ENCODE results near the gene PKMYT1. TPM values are rescaled to one million over a fixed set of nuclear protein-coding genes. Genes with fewer than 3 reads are reported as not detected.

PKMYT1 gene
- polyA plus RNA-seq, 1 of the 3 experiments (the other 2 are of a cell fraction) = 8.5 TPM

- peaks cover 8 to 27% of the 10 kb centered on the region in 2 experiments; a peak in 3 of 4 replicates for H3K4me1 ChIP-seq (ENCODE audit: control insufficient read depth in 1 of 2, insufficient read depth in 2 of 2, low read depth in 1 of 2, low read length in 1 of 2)
- CTCF ChIA-PET = no interaction called here
- H3K79me2 ChIP-seq (ENCODE audit: insufficient read depth) = peaks cover 10% of the 10 kb centered on the region; the same call in 1 of the 2 replicates
- H3K27me3 ChIP-seq (ENCODE audit: insufficient read depth) = no peaks in the 10 kb centered on the region
- H3K9me2 ChIP-seq = no peaks in the 10 kb centered on the region
- WGBS (ENCODE audit: low lambda C conversion rate) = 91% methylated on average over 17 of the region's 18 CpGs
- H3K4me3 ChIP-seq (ENCODE audit: low read depth in 2 of 2, low read length in 1 of 2) = no peak overlapping the region
- no peak for TF ChIP-seq IRF3 (IDR thresholded peaks at IDR 0.05; ENCODE audit: low read depth, low read length)
- TF ChIP-seq, protein P1, sequence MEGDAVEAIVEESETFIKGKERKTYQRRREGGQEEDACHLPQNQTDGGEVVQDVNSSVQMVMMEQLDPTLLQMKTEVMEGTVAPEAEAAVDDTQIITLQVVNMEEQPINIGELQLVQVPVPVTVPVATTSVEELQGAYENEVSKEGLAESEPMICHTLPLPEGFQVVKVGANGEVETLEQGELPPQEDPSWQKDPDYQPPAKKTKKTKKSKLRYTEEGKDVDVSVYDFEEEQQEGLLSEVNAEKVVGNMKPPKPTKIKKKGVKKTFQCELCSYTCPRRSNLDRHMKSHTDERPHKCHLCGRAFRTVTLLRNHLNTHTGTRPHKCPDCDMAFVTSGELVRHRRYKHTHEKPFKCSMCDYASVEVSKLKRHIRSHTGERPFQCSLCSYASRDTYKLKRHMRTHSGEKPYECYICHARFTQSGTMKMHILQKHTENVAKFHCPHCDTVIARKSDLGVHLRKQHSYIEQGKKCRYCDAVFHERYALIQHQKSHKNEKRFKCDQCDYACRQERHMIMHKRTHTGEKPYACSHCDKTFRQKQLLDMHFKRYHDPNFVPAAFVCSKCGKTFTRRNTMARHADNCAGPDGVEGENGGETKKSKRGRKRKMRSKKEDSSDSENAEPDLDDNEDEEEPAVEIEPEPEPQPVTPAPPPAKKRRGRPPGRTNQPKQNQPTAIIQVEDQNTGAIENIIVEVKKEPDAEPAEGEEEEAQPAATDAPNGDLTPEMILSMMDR (IDR thresholded peaks at IDR 0.05) = no peak
- TF ChIP-seq GATA2 (CRISPR knock-in tag; IDR thresholded peaks at IDR 0.05) = no peak
- TF ChIP-seq FOXM1 (IDR thresholded peaks at IDR 0.05; ENCODE audit: low read depth) = no peak
- TF ChIP-seq RXRA (IDR thresholded peaks at IDR 0.05; ENCODE audit: borderline replicate concordance, low read depth) = no peak
- TF ChIP-seq FOSL2 (IDR thresholded peaks at IDR 0.05; ENCODE audit: borderline replicate concordance, low read depth) = no peak
- TF ChIP-seq JUND (IDR thresholded peaks at IDR 0.05) = no peak
- TF ChIP-seq RCOR1 (IDR thresholded peaks at IDR 0.05; ENCODE audit: low read length) = no peak
- no peak for TF ChIP-seq PBX3 (IDR thresholded peaks at IDR 0.05)
- no peak for TF ChIP-seq FOXJ3 (CRISPR knock-in tag; IDR thresholded peaks at IDR 0.05)
- no peak for TF ChIP-seq MXI1 (IDR thresholded peaks at IDR 0.05; ENCODE audit: low read depth, low read length)
- H4K20me1 ChIP-seq (ENCODE audit: insufficient read depth) = peaks cover 20% of the 10 kb centered on the region
- peaks cover 56% of the 10 kb centered on the region for H3F3A ChIP-seq (replicated peaks; ENCODE audit: insufficient read depth)
- no peak overlapping the region for H3K4me2 ChIP-seq
- H3K9me3 ChIP-seq = no peaks in the 10 kb centered on the region
- no peak for DNase-seq
- no peak overlapping the region for H3K9ac ChIP-seq
- H3K36me3 ChIP-seq (replicated peaks in 1 of 2; ENCODE audit: control insufficient read depth in 1 of 2, insufficient read depth in 2 of 2, low read length in 1 of 2) = peaks cover 21 to 26% of the 10 kb centered on the region in 2 experiments
- H3K27ac ChIP-seq (ENCODE audit: low read depth in 2 of 2, low read length in 1 of 2) = no peak overlapping the region
- POLR2A ChIA-PET = interaction anchor here (0.7 kb wide), 1 partner anchor 109 kb away, joined by 3 read pairs; the partner anchor contains the start of gene ZNF213
- no peak overlapping the region for H2AFZ ChIP-seq (ENCODE audit: low read depth)
Observed at GRCh38 chr16:3025032-3026002, 45.1 kb upstream of the PKMYT1 start.

Data from SK-N-SH (cell line).